ENCODE measurements around the gene SNPH. TPM values are rescaled to one million over a fixed set of nuclear protein-coding genes. Genes with fewer than 3 reads are reported as not detected.

The SNPH gene
- total and polyA plus RNA-seq, 2 of the 4 experiments (the other 2 are of a cell fraction) = 3.1 to 4.5 TPM

GRCh38 chr20:1312904-1313235 is 46.8 kb downstream of the SNPH start:
- POLR2A ChIA-PET (ENCODE audit: unreplicated experiment) = no interaction called here
- CTCF ChIA-PET = interaction anchor here (0.6 to 1.1 kb wide), 6 partner anchors 16 to 190 kb away, joined by 3 to 5 read pairs (median 4); partner anchors contain the start of gene SDCBP2

More at GRCh38 chr20:1312904-1313235, 46.8 kb downstream of the SNPH start:
- BruUV-seq (replicated peaks) = no TSS peak
- Histone ChIP-seq H4K20me1 (ENCODE audit: insufficient read depth, low read length) (no peaks in the 10 kb centered on the region), H2BK5ac (ENCODE audit: low read depth, low read length, poor library complexity, severe bottlenecking) (no peak overlapping the region), H2BK120ac (ENCODE audit: low read depth, low read length) (no peak overlapping the region), H2AK9ac (replicated peaks; ENCODE audit: low read depth, low read length, poor library complexity) (peak overlapping the region; percentile 49), H3K4me2 (ENCODE audit: low read depth, low read length) (no peak overlapping the region), H2AFZ (replicated peaks; ENCODE audit: low read length, poor library complexity) (peak overlapping the region; percentile 93), H3K4me3 (ENCODE audit: insufficient read depth, low read depth, low read length) (no peak overlapping the region), H3K9ac (ENCODE audit: low read depth, low read length) (no peak overlapping the region), H3K79me1 (ENCODE audit: low read depth in 1 of 2, low read length in 2 of 2) (no peaks in the 10 kb centered on the region), H3K9me1 (ENCODE audit: insufficient read depth, low read length) (no peaks in the 10 kb centered on the region; the same call in 1 of the 2 replicates), H4K5ac (ENCODE audit: low read depth, low read length) (no peak overlapping the region), H3K4ac (ENCODE audit: low read depth, low read length) (no peak overlapping the region), H3K36me3 (ENCODE audit: control insufficient read depth, insufficient read depth, low read length) (no peaks in the 10 kb centered on the region), H3K27ac (ENCODE audit: insufficient read depth, low read length) (no peak overlapping the region), H2AK5ac (ENCODE audit: low read depth, low read length) (no peak overlapping the region), H4K8ac (ENCODE audit: low read depth in 2 of 2, low read length in 2 of 2) (peak overlapping the region in 1 of 2 experiments; percentile 43; a peak in 1 of 4 replicates), H3K23ac (ENCODE audit: low read depth, low read length) (no peak overlapping the region), H3K56ac (ENCODE audit: extremely low read depth, insufficient read depth, low read length) (no peak overlapping the region), H2BK15ac (ENCODE audit: low read depth, low read length) (no peak overlapping the region), H3K9me3 (ENCODE audit: control insufficient read depth, insufficient read depth, low read length) (no peaks in the 10 kb centered on the region), H3K18ac (ENCODE audit: low read depth, low read length) (no peak overlapping the region), H3K4me1 (ENCODE audit: control insufficient read depth, insufficient read depth, low read length) (no peaks in the 10 kb centered on the region), H4K91ac (ENCODE audit: insufficient read depth, low read depth, low read length) (no peak overlapping the region), H3K14ac (replicated peaks; ENCODE audit: low read depth, low read length) (no peak overlapping the region), H2BK20ac (ENCODE audit: low read depth, low read length) (no peak overlapping the region), H3K27me3 (ENCODE audit: control insufficient read depth, insufficient read depth, low read length) (no peaks in the 10 kb centered on the region)
- no peak for TF ChIP-seq MAFK (IDR thresholded peaks at IDR 0.05; ENCODE audit: low read depth, low read length)
- TF ChIP-seq RAD21 (IDR thresholded peaks at IDR 0.05; ENCODE audit: low read length) = no peak
- no peak for TF ChIP-seq POLR2A (IDR thresholded peaks at IDR 0.05; ENCODE audit: low read depth, low read length)
- TF ChIP-seq RCOR1 (IDR thresholded peaks at IDR 0.05; ENCODE audit: insufficient replicate concordance, low read length) = no peak
- no peak for TF ChIP-seq CTCF (conservative IDR thresholded peaks at IDR 0.05; ENCODE audit: low read depth, low read length)
- no peak for TF ChIP-seq FOS (IDR thresholded peaks at IDR 0.05; ENCODE audit: low read depth, low read length)
- intact Hi-C loops (cut with micrococcal nuclease) = loop anchor here (1.0 to 5.0 kb wide), 4 partner anchors 124 to 464 kb away; partner anchors contain the start of gene NSFL1C
- dilution Hi-C loops (cut with HindIII; ENCODE audit: low sequenced_read_pairs, unreplicated experiment) = no loop called here
- DNase-seq (no peak), ATAC-seq (ENCODE audit: low read depth) (no peak)
- WGBS, 2 experiments (ENCODE audit: extremely low coverage in 2 of 2, insufficient read length in 1 of 2) = 96% methylated on average over 9 of the region's 16 CpGs; no CpG with 5 or more reads in 1 of the 2 experiments
- in situ Hi-C loops (cut with MboI; ENCODE audit: low sequenced_read_pairs) = loop anchor here (5.0 kb wide), 1 partner anchor 129 kb away; no protein-coding TSS in a partner anchor

All from IMR-90 (cell line).